GM18517 (cell line): ENCODE measurements around the gene CXXC5.

Experiments
- ATAC-seq: cut with Tn5 transposase; IDR thresholded peaks from one replicate; pipeline ENCODE4 v1.9.1; 2021; ENCODE audit warnings: mild to moderate bottlenecking, moderate library complexity; ENCODE audit not compliant: unreplicated experiment

Gene CXXC5

GRCh38 chr5:139664086-139664693 is 16.0 kb downstream of the CXXC5 start:
- peak; percentile 47 for ATAC-seq

- no peak for ATAC-seq
These were observed 16.7 kb downstream of the CXXC5 start for GRCh38 chr5:139664727-139665351.

- no peak for ATAC-seq
These were observed 17.5 kb downstream of the CXXC5 start for GRCh38 chr5:139665626-139666025.

- no peak for ATAC-seq
These were observed 18.4 kb downstream of the CXXC5 start for GRCh38 chr5:139666551-139666950.

- no peak for ATAC-seq
These were observed 19.0 kb downstream of the CXXC5 start for GRCh38 chr5:139667001-139667729.

DNA sequence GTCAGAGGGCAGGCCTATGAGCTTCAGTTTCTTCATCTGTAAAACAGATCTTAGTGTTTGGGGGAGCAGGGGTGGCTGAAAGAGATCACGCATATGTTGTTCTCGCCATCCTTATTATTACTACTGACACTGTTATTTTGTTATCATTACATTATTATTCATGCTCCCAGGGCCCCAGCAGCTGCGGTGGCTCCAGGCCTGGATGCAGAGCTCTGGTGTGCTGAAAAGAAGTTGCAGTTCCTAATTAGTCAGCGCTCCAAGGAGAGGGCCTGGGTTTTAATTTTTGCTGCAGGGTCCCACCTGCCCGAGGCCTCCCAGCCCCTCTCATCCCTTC is 19.5 kb downstream of the CXXC5 start:
- no peak for ATAC-seq

GRCh38 chr5:139668064-139668880 is 20.1 kb downstream of the CXXC5 start:
- ATAC-seq: no peak

DNA sequence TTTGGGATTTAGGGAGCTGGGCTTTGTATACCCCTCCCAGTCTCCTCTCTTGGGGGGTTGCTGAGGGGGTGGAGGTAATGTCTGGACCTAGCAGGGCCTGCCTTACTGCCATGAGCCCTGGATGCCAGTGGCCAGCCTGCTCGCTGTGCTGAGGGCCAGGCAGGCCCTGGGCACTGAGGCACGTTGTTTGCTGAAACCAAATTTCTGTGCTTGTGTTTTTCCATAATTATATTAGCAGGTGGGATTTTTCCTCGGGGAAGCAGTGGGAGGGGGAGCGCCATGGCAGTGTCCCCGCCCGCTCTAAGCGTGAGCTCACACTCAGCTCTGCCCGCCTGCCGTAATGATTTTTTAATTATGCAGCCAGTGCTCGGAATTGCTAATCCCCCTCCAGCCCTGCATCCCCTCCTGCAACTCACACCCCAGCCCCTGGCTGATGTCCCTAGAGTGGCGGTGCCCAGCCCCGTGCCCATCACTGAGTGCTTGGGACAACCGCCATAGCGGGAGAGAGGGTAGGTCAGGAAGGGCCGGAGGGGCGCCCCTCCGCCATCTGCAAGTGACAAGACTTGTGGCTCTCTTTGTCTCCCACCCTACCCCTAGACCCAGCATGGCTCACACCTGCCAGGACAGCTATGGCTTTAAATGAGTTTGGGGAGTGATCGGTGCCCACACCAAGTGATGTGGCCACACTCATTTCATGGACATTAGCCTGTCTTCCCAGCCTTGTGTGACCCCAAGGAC is 20.9 kb downstream of the CXXC5 start:
- no peak for ATAC-seq

DNA sequence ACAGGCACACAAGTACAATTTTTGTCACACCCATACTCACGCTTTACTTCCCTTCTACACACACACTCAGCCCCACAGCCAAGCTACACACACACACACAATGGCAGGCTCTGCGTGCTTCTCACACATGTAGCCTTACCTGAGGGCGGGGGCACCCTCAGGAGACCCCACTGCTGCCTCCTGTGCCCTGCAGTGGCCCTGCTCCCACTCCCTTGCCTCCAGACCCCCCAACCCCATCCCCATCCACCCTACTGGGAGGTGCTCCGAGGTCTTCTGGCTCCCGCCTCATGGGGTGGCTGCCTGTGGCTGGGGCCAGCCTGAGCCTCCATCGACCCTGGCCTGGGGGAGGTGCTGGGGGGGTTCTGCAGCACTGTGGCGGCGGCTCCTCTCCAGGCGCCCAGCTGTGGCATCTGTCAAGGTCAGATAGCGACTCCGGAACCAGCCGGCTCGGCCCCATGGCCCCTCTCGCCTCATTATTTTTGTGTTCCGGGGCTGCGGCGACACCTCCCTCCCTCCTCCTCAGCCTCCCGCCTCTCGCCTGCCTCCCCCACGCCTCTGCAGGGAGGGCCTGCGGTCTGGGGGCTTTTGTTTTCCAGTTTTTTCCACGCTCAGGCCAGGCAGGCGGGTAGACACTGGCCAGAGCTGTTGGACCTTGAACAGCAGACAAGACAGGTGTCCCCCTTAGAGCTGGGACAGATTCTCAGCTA is 21.7 kb downstream of the CXXC5 start:
- ATAC-seq: no peak

DNA sequence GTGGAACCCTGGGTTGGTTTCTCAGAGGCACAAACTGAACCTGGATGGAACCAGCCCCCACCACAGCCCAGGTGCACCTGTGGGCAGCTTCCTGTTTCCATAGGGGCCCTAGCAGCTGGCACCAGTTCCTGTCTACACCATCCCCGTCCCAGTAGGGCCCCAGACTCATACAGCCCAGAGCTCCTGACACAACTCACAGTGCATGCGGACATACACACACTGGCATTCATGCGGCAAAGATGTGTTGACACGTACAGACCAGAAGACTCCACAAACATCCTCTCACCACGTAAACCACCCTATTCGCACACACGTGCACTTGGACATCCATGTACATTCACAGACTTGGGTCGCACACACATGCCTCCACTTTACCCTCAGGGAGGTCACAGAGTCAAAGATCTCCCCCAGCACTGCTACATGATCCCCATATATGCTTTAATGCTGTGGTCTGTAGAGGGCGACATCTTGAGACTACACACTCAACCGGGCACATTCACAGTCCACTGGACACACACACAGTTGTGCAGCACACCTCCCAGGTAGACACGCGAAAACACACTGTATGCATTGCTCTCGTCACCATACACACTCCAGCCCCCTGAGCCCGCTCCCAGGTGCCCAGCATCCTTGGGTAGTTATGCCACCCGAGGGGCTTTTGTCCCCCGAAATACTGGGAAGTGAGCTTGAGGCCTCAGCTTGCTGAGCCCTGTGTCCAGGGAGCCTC is 22.4 kb downstream of the CXXC5 start:
- ATAC-seq: peak; percentile 61

DNA sequence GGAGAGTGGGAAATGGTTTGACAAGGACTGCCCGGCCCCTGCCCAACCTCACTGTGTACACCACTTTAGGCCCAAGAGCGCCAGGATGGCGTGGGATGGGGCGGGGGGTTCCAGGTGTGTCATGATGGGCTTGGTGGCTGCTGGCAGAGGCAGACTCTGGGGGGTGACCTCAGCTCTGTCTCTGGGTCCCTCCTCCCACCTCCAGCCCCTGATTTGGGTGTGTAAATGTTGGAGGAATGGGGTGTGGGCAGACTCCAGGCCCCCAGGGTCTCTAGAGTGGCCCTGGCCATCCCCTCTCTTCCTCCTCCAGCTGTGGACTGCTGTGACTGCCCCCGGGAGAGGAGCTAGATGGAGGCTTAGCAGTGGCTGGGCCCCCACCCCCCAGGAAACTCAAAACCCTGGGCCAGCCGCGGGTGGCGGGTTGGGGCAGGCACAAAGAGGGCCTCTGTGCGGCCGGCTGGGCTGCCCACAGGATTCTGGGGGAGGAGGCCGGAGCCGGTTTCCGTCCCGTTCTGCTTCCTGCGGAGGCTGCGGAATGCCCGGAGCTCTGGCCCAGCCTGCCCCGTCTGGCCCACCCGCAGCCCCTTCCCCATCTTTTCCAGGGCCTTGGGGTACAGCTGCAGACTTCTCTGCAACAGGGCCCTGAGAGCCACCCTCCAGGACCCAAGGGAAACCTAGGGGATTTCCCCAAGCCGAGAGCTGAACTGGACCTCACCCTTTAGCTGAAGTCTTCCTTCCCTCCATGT is 23.1 kb downstream of the CXXC5 start:
- ATAC-seq: no peak

DNA sequence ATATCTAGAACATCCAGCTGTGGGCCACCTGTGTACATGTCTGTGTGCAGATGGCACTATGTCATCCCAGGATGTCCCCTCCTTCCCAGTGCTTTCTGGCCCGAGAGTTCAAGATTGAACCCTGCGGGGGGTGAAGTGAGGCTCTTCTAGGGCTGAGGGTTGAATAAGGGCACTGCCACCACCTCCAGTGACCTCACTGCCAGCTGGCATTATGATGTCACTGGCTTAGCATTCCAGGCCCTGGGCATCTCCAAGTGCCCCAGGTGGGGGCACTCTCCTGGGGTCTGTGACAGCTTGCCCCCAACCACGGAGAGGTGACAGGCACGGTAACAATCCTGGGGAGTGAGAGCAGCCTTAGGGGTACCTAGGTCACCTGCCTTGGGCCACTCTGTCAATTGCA is 27.1 kb downstream of the CXXC5 start:
- ATAC-seq: no peak

GRCh38 chr5:139675825-139676224 is 27.7 kb downstream of the CXXC5 start:
- no peak for ATAC-seq

DNA sequence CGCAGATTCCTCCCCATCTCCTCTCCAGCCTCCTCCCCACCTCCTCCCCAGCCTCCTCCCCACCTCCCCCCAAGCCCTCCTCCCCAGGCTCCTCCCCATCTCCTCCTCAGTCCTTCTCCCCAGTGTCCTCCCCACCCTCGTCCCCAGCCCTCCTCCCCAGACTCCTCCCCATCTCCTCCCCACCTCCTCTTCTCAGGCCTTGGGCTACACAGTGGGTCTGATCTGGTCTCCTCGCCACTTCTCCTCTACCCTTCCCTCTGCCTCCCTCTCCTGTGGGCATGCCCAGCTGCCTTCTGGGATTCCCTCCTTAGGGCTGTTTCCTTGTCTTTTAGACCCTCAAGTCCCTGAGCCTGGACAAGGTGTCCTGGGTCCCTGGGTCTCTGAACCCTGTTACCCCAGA is 28.3 kb downstream of the CXXC5 start:
- ATAC-seq: no peak

- no peak for ATAC-seq
These were observed 29.0 kb downstream of the CXXC5 start for GRCh38 chr5:139676951-139677735.

GRCh38 chr5:139677736-139678613 is 29.8 kb downstream of the CXXC5 start:
- no peak for ATAC-seq
